ENCODE results near the gene FGD3.

DNA sequence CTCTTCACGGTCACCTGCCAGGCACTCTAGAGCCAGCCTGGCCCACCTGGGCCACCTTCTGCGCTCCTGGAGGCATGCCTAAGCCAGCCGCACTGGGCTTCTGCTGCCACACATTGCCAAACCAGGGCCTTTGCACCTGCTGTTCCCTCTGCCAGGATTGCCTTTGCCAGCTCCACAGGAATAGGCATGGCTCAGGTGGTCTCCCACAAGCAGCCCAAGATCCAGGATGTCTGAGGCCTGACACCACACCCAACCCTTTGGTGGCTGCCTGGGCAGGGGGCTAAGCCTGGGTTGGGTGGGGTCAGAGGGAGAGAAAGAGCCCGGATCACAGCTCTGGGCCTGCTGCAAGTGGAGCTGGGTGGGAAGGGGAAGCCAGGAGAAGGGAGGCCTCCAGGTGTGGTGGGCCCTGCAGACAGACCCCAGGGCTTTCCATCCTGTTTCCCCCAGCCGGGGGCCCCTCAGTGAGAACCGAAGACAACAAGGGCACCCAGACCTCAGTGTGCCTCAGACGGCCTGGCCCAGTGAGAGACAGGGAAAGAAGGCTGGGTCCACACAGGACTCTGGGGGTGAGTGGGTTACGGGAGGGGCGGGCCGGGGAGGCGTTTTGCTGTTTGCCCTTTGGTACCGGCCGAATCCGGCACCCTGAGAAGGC, 110.5 kb downstream of the FGD3 start:
- no peak for TF ChIP-seq ASH2L (IDR thresholded peaks at IDR 0.05; ENCODE audit: low read length)
- TF ChIP-seq POLR2A (IDR thresholded peaks at IDR 0.05; ENCODE audit: control extremely low read depth in 1 of 2, low read depth in 2 of 2, low read length in 2 of 2): no peak
- TF ChIP-seq, protein P1, sequence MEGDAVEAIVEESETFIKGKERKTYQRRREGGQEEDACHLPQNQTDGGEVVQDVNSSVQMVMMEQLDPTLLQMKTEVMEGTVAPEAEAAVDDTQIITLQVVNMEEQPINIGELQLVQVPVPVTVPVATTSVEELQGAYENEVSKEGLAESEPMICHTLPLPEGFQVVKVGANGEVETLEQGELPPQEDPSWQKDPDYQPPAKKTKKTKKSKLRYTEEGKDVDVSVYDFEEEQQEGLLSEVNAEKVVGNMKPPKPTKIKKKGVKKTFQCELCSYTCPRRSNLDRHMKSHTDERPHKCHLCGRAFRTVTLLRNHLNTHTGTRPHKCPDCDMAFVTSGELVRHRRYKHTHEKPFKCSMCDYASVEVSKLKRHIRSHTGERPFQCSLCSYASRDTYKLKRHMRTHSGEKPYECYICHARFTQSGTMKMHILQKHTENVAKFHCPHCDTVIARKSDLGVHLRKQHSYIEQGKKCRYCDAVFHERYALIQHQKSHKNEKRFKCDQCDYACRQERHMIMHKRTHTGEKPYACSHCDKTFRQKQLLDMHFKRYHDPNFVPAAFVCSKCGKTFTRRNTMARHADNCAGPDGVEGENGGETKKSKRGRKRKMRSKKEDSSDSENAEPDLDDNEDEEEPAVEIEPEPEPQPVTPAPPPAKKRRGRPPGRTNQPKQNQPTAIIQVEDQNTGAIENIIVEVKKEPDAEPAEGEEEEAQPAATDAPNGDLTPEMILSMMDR (IDR thresholded peaks at IDR 0.05; ENCODE audit: control extremely low read depth in 1 of 3, insufficient read depth in 1 of 3, low read depth in 1 of 3, low read length in 3 of 3): no peak
- TF ChIP-seq EZH2 (IDR thresholded peaks at IDR 0.05; ENCODE audit: low read depth, low read length, severe bottlenecking): no peak
- TF ChIP-seq SRF (IDR thresholded peaks at IDR 0.05; ENCODE audit: low read depth, low read length): no peak
- TF ChIP-seq SIN3A (conservative IDR thresholded peaks at IDR 0.05 in 1 of 2, IDR thresholded peaks at IDR 0.05 in 1 of 2; ENCODE audit: low read depth in 1 of 2, low read length in 2 of 2): no peak
- TF ChIP-seq HDAC2 (IDR thresholded peaks at IDR 0.05; ENCODE audit: borderline replicate concordance in 1 of 2, low read depth in 2 of 2, low read length in 2 of 2): no peak
- TF ChIP-seq EP300 (IDR thresholded peaks at IDR 0.05; ENCODE audit: borderline replicate concordance in 1 of 2, low read depth in 2 of 2, low read length in 2 of 2): no peak
- TF ChIP-seq JUND (IDR thresholded peaks at IDR 0.05; ENCODE audit: low read length): no peak
- no peak for TF ChIP-seq POLR2AphosphoS5 (IDR thresholded peaks at IDR 0.05; ENCODE audit: low read depth, low read length)
- TF ChIP-seq RBBP5 (IDR thresholded peaks at IDR 0.05; ENCODE audit: borderline replicate concordance, low read depth, low read length): no peak
- no peak for TF ChIP-seq CHD1 (IDR thresholded peaks at IDR 0.05; ENCODE audit: low read depth, low read length)
- TF ChIP-seq SP1 (IDR thresholded peaks at IDR 0.05; ENCODE audit: low read depth, low read length): no peak
- TF ChIP-seq POU5F1 (IDR thresholded peaks at IDR 0.05; ENCODE audit: low read depth, low read length): no peak

All from H1 (cell line).